Posterior cingulate gyrus (tissue), 11 donors: ENCODE results near the gene OR2V1.
A peak's percentile ranks its signal among the peaks of the same experiment; 100 is the strongest.

Source experiments
- DNase-seq, 10 donors: peaks; one replicate each; pipeline versions ENCODE4 v3.0.0 to v3.0.0-alpha.2; 2020 to 2021; ENCODE audit warnings: mixed read lengths in 3 of 10
- intact Hi-C: fragments of 100-400 bp; cut with DNase I; formaldehyde crosslinking; loops from one replicate; pipeline ENCODE4 v1.15.1; 2023

The OR2V1 gene

GRCh38 chr5:181086026-181086883, 44.7 kb downstream of the OR2V1 start:
- DNase-seq, result peak in 2 of 10 donors; percentile 45 to 55
- intact Hi-C loops, result no loop called here

GRCh38 chr5:181084621-181085195, 46.3 kb downstream of the OR2V1 start:
- no peak for DNase-seq
- intact Hi-C loops, result no loop called here

GRCh38 chr5:181081989-181082388, 49.0 kb downstream of the OR2V1 start:
- DNase-seq, result no peak
- intact Hi-C loops, result no loop called here

- intact Hi-C loops, result no loop called here
- DNase-seq, result no peak
These were observed 54.0 kb downstream of the OR2V1 start for GRCh38 chr5:181076920-181077319.
